CD4-positive, alpha-beta T cell treated with Interleukin-17A for 1 hour (primary cell): Measurements from ENCODE around the gene GDF15.

Source experiments
- DNase-seq: peaks from one replicate; pipeline ENCODE4 v3.0.0-alpha.2; 2020

GDF15 gene

GRCh38 chr19:18432275-18433014, 46.5 kb downstream of the GDF15 start:
- DNase-seq = no peak

- no peak for DNase-seq
These were observed 47.2 kb downstream of the GDF15 start for GRCh38 chr19:18433015-18433691.

- DNase-seq = no peak
These were observed 47.9 kb downstream of the GDF15 start for GRCh38 chr19:18433735-18434398.

- DNase-seq = no peak
These were observed 48.6 kb downstream of the GDF15 start for GRCh38 chr19:18434411-18435175.

GRCh38 chr19:18435178-18435841, 49.4 kb downstream of the GDF15 start:
- no peak for DNase-seq

- no peak for DNase-seq
These were observed 50.1 kb downstream of the GDF15 start for GRCh38 chr19:18435842-18436670.

- DNase-seq = peak; percentile 89
These were observed 50.9 kb downstream of the GDF15 start for GRCh38 chr19:18436671-18437490.

GRCh38 chr19:18437491-18438330, 51.8 kb downstream of the GDF15 start, which contains the start of gene ISYNA1:
Gene ISYNA1 (minus strand): TSS chr19:18438133. CDS start chr19:18437979, 154 bp downstream.
- DNase-seq = peak; percentile 70

- DNase-seq = no peak
These were observed 52.5 kb downstream of the GDF15 start for GRCh38 chr19:18438331-18439024.
